Measurements from ENCODE around the gene WTAP.

GRCh38 chr6:159762681-159763293, 35.5 kb downstream of the WTAP start:
- TF ChIP-seq CTCF (IDR thresholded peaks at IDR 0.05), result no peak
- TF ChIP-seq POLR2A (IDR thresholded peaks at IDR 0.05), result no peak
